Astrocyte of the spinal cord (primary cell): ENCODE data around the gene EBLN2.
A peak's percentile ranks its signal among the peaks of the same experiment; 100 is the strongest.

Source experiments
- DNase-seq: peaks from one replicate; pipeline ENCODE4 v3.0.0; 2011; ENCODE audit warnings: low read depth, low spot score
- H3K4me3 ChIP-seq: 2 replicates; pipeline ENCODE4 v1.5.1; 2011; ENCODE audit warnings: low read depth, mild to moderate bottlenecking, low read length, moderate library complexity
- in situ Hi-C: cut with HindIII; loops from 2 replicates; pipeline ENCODE4 v1.10.0; 2017; ENCODE audit warnings: low sequenced_read_pairs
- TF ChIP-seq, protein P1 (sequence below): IDR thresholded peaks from 2 replicates; pipeline ENCODE4 v1.5.1; 2012; ENCODE audit warnings: low read depth, mild to moderate bottlenecking, low read length, inconsistent platforms

Gene EBLN2

DNA sequence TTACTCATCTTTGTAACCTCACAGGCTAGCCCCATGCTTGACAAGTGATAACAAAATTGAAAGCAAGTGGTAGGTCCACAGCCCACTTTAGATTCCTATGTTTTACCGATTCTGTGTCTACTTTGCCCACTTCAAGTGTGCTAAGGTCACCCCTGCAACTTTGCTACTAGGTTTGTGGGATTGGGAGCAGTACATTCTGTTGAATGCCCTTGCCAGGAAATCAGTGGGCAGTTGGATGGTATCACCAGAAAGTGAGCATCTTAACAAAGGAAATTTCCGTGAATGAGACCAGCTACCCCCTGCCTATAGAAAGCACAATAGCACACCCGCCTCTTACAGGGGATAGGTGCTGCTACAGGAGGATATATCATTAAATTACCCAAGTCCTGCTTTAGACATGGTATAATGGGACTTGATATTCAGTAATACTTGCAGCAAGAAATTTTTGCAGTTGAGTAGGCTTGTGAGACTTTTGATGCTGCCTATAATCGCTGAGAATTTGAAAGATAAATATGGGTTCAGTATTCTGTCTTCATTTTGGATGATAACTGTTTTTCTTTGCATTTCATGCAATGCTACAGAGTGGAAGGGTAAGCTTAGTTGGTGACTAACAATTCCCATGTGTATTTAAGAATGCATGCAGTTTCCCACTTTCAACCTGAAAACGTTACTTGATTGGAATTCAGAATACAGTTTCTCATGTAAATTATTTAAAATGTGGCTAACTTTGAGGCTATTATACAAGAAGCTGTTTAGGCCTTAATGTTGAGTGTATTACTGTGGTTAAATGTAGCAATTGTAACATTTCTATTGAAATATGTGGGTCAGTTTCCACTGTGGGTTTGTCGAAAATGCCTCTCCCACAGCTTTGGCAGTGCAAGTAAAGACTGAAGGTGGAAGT, 9.5 kb downstream of the EBLN2 start:
- DNase-seq = peak; percentile 75
- in situ Hi-C loops = no loop called here
- no peak overlapping the region for H3K4me3 ChIP-seq
- TF ChIP-seq, protein P1, sequence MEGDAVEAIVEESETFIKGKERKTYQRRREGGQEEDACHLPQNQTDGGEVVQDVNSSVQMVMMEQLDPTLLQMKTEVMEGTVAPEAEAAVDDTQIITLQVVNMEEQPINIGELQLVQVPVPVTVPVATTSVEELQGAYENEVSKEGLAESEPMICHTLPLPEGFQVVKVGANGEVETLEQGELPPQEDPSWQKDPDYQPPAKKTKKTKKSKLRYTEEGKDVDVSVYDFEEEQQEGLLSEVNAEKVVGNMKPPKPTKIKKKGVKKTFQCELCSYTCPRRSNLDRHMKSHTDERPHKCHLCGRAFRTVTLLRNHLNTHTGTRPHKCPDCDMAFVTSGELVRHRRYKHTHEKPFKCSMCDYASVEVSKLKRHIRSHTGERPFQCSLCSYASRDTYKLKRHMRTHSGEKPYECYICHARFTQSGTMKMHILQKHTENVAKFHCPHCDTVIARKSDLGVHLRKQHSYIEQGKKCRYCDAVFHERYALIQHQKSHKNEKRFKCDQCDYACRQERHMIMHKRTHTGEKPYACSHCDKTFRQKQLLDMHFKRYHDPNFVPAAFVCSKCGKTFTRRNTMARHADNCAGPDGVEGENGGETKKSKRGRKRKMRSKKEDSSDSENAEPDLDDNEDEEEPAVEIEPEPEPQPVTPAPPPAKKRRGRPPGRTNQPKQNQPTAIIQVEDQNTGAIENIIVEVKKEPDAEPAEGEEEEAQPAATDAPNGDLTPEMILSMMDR = no peak

DNA sequence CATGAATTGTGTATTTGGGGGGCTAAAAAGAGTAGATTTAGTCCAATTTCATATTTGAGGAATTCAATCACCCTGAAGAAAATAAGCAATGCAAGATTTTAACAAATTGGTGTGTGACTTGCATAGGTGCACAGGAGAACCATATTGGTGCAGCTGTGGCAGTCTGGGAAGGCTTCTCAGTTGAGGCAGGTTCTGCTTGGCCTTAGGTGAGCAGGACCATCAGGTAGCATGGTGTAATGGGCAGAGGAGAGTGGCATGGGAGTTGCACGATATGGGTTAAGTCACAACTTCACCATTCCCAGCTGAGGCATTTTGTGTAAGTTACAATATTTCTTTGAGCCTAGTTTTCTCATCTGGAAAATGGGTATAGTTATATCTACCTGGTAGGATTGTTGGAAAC, 10.5 kb downstream of the EBLN2 start:
- DNase-seq = no peak
- TF ChIP-seq, protein P1 = no peak

DNA sequence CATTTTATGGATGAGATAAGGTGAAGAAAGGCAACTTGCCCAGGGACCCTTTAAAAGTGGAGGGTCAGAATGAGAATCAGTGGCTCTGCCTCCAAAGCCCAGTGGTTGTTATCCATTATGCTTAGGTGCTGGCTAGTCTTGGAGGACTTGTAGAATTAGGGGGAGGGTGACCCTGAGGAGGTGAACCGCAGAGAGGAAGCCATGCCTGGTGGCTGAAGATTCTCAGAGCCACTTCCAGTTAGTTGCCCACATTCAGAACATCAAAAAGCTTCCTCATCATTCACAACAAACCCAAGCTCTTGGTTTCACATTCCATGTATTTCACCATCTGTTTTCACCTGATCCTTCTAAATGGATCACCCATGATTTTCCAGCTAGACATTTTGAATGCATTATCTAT, 11.2 kb downstream of the EBLN2 start:
- no peak for DNase-seq
- in situ Hi-C loops = no loop called here
- H3K4me3 ChIP-seq = no peak overlapping the region
- TF ChIP-seq, protein P1 = no peak

More for the DNA sequence above, 10.5 kb downstream of the EBLN2 start:
- in situ Hi-C loops = no loop called here
- no peak overlapping the region for H3K4me3 ChIP-seq

DNA sequence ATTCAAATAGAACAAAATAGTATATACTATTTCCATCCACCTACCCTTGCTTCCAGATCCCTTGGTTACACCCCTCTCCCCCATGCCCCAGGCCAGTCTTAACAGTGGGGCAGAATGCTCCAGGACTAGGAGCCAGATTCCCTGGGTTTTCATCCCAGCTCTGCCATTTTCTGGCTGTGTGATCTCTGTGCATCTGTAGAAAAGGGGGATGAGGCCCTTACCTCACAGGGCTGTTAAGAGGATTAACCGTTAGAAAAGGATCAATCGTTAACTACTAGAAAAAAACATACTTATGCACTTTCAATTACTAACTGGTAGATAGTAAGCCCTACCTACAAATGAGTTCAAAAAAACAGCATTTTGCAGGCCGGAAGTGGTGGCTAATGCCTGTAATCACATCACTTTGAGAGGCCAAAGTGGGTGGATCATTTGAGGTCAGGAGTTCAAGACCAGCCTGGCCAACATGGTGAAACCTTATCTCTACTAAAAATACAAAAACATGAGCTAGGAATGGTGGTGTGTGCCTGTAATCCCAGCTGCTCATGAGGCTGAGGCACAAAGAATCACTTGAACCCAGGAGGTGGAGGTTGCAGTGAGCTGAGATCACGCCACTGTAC, 11.7 kb downstream of the EBLN2 start:
- in situ Hi-C loops = no loop called here
- TF ChIP-seq, protein P1 = no peak
- H3K4me3 ChIP-seq = no peak overlapping the region
- no peak for DNase-seq

DNA sequence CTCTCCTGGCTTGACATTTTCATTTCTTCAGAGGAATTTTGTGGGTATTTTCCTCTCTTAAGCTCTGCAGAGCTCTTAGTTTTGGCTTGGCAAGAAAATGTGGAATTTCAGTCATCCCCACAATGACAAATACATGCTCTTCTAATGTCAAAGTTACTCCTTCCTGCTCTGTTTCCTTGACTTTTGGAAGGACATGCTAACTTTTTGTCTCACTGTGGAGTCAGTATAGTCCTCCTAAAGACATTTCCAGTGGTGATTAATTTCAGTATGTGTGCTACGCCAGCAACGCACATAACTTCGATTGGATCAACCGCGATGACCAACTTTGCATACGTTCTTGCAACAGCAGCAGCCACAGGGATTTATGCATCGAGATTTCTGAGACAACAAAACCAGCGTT, 13.3 kb downstream of the EBLN2 start:
- H3K4me3 ChIP-seq = no peak overlapping the region
- TF ChIP-seq, protein P1 = no peak
- DNase-seq = no peak
- in situ Hi-C loops = no loop called here

DNA sequence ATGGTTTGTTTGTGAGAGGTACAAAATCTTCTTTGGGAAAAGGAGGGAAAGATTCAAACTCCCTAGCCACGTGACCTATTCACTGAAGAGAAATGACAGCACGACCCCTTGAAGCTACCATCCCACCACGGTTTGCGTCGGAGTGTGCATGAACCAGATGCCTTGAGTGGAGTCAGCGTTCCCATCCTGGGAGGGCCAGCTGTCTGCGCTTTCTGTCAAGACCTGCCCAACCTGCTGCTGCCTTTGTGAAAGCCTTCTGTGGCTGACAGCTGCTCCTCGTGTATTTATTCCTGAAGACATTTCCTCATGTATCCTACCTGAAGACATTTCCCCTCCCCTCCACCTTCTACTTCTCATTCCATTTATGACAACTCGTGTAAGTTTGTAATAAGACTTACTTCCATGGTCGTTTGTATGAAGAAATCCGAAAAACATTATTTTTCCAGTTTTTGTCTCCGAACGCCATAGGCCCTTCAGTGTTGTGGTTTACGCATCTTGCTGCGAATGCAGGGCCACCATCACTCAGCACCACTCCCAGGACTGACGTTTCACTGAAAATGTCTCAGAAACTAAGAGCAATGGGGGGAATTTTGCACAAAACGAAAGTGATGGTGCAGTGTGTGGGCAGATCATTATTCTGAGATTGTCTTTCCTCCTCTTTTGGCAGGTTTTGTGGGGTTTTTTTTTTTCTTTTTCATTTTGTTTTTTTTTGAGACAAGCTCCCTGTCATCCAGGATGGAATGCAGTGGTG, 18.9 kb downstream of the EBLN2 start:
- TF ChIP-seq, protein P1 = no peak
- no peak for DNase-seq
- in situ Hi-C loops = no loop called here
- H3K4me3 ChIP-seq = no peak overlapping the region
